ENCODE measurements around the gene SGPL1. TPM values are rescaled to one million over a fixed set of nuclear protein-coding genes. Genes with fewer than 3 reads are reported as not detected.

The SGPL1 gene
- total RNA-seq, 2 experiments from 2014 or later: 65.6 to 67.0 TPM

DNA sequence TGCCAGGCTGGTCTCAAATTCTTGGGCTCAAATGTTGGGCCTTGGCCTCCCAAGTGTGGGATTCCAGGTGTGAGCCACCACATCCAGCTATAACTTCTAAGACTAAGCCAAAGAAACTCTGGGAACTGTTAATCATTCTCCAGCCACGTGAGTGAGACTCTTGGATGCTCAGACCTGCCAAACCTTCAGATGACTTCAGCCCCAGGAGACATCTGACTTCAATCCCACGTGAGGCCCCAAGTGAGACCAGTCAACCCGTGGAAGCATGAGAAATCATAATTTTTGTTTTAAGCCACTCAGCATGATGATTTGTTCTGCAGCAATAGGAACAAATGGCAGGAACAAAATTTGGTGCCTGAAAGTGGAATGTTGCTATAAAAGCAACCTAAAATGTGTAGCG, 76.9 kb downstream of the SGPL1 start:
- H3K4me3 Mint-ChIP-seq: no peak overlapping the region
- no peaks in the 10 kb centered on the region for H3K9me3 Mint-ChIP-seq
- no peaks in the 10 kb centered on the region for H3K36me3 Mint-ChIP-seq
- H3K4me1 Mint-ChIP-seq (ENCODE audit: low read depth): peaks cover 6% of the 10 kb centered on the region
- no peak overlapping the region for H3K27ac Mint-ChIP-seq
- no peak for DNase-seq
- intact Hi-C loops (cut with micrococcal nuclease): no loop called here
- ChIA-PET POLR2A (no interaction called here), CTCF (no interaction called here)
- H3K27me3 Mint-ChIP-seq: no peaks in the 10 kb centered on the region

DNA sequence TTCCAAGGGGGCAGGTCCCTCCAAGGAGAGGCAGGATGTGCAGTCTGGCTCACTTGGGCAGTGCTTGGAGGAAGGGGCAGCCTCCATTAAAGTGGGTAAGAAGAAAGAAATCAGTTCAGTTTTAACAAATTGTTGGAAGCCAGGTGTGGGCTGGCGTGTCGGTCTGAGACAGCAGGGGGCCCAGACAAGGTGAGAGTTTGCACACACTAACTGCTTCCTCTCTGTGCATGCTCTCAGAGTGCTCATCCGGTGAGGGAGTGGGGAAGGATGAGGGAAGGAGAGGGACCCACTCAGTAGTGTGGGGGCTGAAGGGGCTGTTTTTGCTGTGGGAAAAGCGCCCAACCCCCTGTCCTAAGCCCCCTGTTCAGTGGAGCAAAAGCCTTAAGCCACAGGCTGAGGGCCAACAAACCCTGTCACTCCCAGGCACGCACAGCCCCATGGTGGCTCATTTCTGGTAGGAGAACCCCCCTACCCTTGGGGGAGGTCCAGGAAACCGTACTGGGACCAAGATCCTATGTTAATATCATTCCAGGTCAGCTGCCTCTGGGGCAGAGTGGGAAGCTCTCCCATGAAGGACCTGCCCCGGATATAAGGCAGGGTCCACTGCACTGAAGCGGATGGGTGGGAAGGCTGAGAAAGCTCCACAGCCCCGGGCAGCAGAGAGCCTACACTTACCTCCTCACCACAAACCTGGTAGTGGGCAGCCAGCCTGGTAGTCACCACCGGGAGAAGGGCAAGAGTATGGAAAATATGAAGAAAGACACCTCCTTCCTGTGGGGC, 77.7 kb downstream of the SGPL1 start:
- intact Hi-C loops (cut with micrococcal nuclease): no loop called here
- ChIA-PET POLR2A (no interaction called here), CTCF (interaction anchor here (1.3 to 1.9 kb wide), 2 partner anchors 10 to 13 kb away, joined by 4 to 5 read pairs; no protein-coding TSS in a partner anchor)
- no peaks in the 10 kb centered on the region for H3K27me3 Mint-ChIP-seq
- H3K4me1 Mint-ChIP-seq (ENCODE audit: low read depth): peaks cover 5% of the 10 kb centered on the region
- no peak for DNase-seq
- H3K9me3 Mint-ChIP-seq: no peaks in the 10 kb centered on the region
- no peaks in the 10 kb centered on the region for H3K36me3 Mint-ChIP-seq
- H3K27ac Mint-ChIP-seq: no peak overlapping the region
- H3K4me3 Mint-ChIP-seq: no peak overlapping the region

DNA sequence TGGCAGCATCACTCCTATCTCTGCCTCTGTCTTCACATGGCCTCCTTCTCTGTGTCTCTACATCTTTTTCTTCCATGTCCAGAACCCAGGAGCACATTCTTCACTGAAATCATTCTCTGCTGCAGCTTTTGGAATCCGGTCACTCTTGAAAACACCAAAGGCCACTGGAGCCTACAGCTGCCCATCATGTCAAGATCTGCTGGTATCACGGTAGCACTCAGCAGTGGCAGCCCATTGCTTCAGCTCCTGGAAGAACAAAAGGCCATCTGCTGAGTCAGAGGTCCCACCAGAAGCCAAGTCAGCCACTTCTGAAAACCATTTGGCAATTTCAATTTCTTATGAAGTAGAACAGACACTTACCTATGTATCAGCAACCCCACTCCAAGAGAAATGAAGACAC, 78.7 kb downstream of the SGPL1 start:
- Mint-ChIP-seq H3K9me3 (no peaks in the 10 kb centered on the region), H3K4me1 (ENCODE audit: low read depth) (peaks cover under 1% of the 10 kb centered on the region), H3K27me3 (no peaks in the 10 kb centered on the region), H3K27ac (no peak overlapping the region), H3K36me3 (no peaks in the 10 kb centered on the region), H3K4me3 (no peak overlapping the region)
- CTCF ChIA-PET: interaction anchor here (1.3 to 1.9 kb wide), 2 partner anchors 9 to 14 kb away, joined by 4 to 5 read pairs; no protein-coding TSS in a partner anchor
- POLR2A ChIA-PET: no interaction called here
- no peak for DNase-seq
- intact Hi-C loops (cut with micrococcal nuclease): no loop called here

DNA sequence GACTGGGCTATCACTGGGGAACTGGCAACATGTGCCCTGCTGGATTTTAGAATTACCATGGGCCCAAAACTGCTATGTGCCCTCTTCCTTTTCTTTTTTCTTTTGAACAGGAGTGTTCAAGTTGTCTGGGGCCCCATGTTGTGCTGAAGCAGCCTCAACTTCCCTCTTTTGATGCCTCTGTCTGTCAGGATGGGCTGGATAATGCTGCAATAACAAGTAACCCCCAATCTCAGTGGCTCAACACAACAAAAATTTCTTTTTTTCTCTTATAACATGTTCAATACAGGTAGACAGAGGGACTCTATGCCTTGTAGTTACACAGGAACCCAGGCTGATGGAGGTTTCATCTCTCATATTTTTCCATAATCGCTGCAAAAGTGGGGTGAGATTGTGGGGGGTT, 80.8 kb downstream of the SGPL1 start:
- Mint-ChIP-seq H3K36me3 (no peaks in the 10 kb centered on the region), H3K27me3 (no peaks in the 10 kb centered on the region), H3K4me1 (ENCODE audit: low read depth) (no peaks in the 10 kb centered on the region), H3K4me3 (no peak overlapping the region), H3K27ac (no peak overlapping the region), H3K9me3 (no peaks in the 10 kb centered on the region)
- ChIA-PET POLR2A (no interaction called here), CTCF (no interaction called here)
- DNase-seq: no peak
- intact Hi-C loops (cut with micrococcal nuclease): no loop called here

DNA sequence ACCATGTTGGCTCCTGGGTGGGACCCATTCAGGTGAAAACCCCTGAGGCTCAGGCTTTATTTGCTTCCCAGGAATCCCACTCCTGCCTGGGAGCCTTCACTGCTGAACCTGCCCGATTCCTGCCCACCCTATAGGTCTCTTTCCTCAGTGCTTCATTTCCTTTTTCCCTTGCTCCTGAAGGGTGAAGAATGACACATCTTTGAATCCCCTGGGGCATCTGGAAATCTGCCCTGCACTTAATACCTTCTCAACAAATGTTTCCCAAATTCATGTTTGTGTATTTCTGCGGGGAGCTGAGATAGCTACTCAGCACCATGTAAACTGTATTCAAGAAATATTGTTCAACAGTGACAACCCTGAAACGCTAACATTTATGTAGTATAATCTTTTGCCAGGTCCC, 82.9 kb downstream of the SGPL1 start:
- H3K4me3 Mint-ChIP-seq: no peak overlapping the region
- no peak overlapping the region for H3K27ac Mint-ChIP-seq
- no peaks in the 10 kb centered on the region for H3K27me3 Mint-ChIP-seq
- intact Hi-C loops (cut with micrococcal nuclease): no loop called here
- no peaks in the 10 kb centered on the region for H3K36me3 Mint-ChIP-seq
- ChIA-PET CTCF (interaction anchor here (2.6 kb wide), 1 partner anchor 386 kb away, joined by 8 read pairs; no protein-coding TSS in a partner anchor), POLR2A (no interaction called here)
- no peaks in the 10 kb centered on the region for H3K4me1 Mint-ChIP-seq (ENCODE audit: low read depth)
- DNase-seq: no peak
- H3K9me3 Mint-ChIP-seq: no peaks in the 10 kb centered on the region

DNA sequence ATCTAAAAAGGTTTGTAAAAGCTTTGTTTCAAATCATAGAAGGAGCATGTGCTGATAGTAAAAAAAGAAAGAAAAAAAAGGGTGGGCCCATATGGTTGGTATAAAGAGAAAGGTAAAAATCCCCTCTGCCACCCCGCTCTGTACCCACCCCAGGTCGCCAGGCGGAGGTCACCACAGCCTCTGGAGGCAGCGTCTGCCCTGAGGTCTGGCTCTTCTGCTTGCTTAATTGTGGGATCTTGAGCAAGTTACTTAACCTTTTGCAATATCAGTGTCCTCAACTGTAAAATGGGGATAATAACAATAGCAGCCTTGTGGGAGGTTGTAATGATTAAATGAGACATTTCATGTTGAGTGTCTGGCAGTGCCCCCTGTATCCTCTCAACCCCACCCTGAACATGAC, 83.3 kb downstream of the SGPL1 start:
- Mint-ChIP-seq H3K4me3 (no peak overlapping the region), H3K9me3 (no peaks in the 10 kb centered on the region), H3K4me1 (ENCODE audit: low read depth) (no peaks in the 10 kb centered on the region), H3K36me3 (no peaks in the 10 kb centered on the region), H3K27ac (no peak overlapping the region), H3K27me3 (no peaks in the 10 kb centered on the region)
- ChIA-PET CTCF (interaction anchor here (2.6 kb wide), 1 partner anchor 385 kb away, joined by 8 read pairs; no protein-coding TSS in a partner anchor), POLR2A (no interaction called here)
- DNase-seq: no peak
- intact Hi-C loops (cut with micrococcal nuclease): no loop called here

DNA sequence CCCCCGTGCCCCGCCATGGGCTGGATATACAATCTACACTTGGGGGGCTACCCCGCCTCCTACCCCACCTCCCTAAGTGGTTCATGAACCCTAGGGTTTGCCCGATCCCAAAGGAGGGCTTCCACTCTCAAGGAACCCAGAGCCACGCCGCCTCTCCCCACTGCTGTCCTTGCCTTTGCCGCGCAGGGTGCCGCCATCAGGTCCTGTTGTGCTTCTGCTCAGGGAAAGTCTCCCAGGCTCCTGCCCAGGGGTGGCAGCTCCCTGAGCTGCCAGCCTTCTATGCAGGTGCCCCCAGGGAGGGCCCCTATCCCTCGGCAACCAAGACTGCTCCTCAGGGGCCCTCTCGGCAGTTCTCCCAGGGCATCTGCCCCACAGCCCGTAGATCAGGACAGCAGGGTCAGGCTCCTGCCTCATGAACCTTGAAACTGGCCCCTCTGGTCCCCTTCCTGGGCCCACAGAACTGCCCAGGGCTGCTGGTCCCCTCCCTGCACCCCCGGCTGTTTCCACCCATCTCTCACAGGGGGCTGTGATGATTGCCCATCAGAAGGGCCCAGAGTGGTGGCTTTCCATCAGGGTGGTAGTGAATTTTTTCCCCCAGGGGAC, 85.6 kb downstream of the SGPL1 start:
- ChIA-PET POLR2A (no interaction called here), CTCF (interaction anchor here (2.6 kb wide), 1 partner anchor 383 kb away, joined by 8 read pairs; no protein-coding TSS in a partner anchor)
- H3K36me3 Mint-ChIP-seq: no peaks in the 10 kb centered on the region
- no peaks in the 10 kb centered on the region for H3K4me1 Mint-ChIP-seq (ENCODE audit: low read depth)
- H3K27me3 Mint-ChIP-seq: no peaks in the 10 kb centered on the region
- H3K4me3 Mint-ChIP-seq: no peak overlapping the region
- peak; percentile 3 for DNase-seq
- intact Hi-C loops (cut with micrococcal nuclease): no loop called here
- H3K9me3 Mint-ChIP-seq: no peaks in the 10 kb centered on the region
- H3K27ac Mint-ChIP-seq: no peak overlapping the region

DNA sequence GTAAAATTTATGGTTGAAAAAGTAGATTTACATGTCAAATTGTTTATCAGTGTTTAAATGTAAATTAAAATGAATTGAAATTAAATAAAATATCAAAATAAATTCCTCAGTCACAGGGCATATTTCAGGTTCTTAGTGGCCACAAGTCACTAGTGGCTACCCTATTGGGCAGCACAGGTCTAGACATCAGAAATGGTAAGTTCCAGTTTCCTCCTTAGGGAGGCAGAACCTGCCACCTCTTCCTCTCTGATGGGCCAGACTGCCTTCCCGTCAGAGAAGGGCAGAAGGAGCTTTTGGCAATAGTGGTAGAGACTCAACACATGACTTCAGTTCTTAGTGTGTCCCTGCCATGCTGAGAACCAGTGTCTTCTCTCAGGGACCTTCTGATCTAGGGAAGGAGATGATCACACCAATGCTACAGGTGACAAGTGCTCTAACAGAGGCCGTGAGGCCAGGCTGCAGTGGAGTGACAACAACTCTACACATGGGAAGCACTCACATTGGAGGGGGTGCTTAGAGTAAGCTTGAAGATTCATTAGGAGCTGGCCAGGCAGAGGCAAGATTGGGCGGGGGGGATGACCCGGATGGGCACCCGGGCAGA, 87.0 kb downstream of the SGPL1 start:
- H3K36me3 Mint-ChIP-seq: no peaks in the 10 kb centered on the region
- DNase-seq: no peak
- CTCF ChIA-PET: interaction anchor here (0.6 to 2.3 kb wide), 9 partner anchors 8 to 387 kb away, joined by 3 to 5 read pairs (median 3); no protein-coding TSS in a partner anchor
- no peaks in the 10 kb centered on the region for H3K4me1 Mint-ChIP-seq (ENCODE audit: low read depth)
- POLR2A ChIA-PET: no interaction called here
- H3K27ac Mint-ChIP-seq: no peak overlapping the region
- H3K9me3 Mint-ChIP-seq: no peaks in the 10 kb centered on the region
- intact Hi-C loops (cut with micrococcal nuclease): no loop called here
- H3K4me3 Mint-ChIP-seq: no peak overlapping the region
- no peaks in the 10 kb centered on the region for H3K27me3 Mint-ChIP-seq

DNA sequence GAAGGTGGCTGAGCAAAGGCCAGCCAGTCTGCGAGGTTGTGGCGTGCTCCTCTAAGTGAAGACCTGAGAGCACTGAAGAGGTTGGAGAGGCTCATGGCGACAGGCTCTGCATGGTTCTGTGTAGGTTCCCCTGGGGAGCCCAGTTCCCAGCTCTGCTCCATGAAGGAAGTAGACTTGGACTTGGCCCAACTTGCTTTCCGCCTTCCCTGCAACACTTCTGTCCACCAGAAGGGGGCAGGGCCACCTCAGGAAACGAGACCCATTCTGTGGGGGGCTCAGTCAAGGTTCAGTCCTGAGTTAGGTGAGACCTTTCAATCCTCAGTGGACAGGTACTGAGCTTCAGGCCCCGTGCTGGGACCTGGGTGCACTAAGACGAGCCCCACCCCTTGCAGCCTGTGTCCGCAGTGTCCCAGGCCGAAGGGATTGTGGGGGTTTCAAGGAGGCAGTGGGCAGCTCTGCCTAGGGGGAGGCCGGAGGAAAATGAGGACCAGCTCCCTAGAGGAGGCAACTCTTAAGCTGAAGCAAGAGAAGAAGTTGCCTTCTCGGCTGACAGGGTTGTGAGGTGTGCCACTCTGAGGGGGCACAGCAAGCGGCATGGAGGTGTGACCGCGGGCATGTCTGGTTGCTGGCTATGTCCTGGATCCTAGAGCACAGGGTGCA, 87.6 kb downstream of the SGPL1 start:
- Mint-ChIP-seq H3K27me3 (no peaks in the 10 kb centered on the region), H3K4me3 (no peak overlapping the region), H3K9me3 (no peaks in the 10 kb centered on the region), H3K27ac (no peak overlapping the region), H3K36me3 (no peaks in the 10 kb centered on the region), H3K4me1 (ENCODE audit: low read depth) (no peaks in the 10 kb centered on the region)
- POLR2A ChIA-PET: no interaction called here
- DNase-seq: peak; percentile 36
- intact Hi-C loops (cut with micrococcal nuclease): no loop called here
- CTCF ChIA-PET: interaction anchor here (0.6 to 2.3 kb wide), 9 partner anchors 9 to 386 kb away, joined by 3 to 5 read pairs (median 3); no protein-coding TSS in a partner anchor

DNA sequence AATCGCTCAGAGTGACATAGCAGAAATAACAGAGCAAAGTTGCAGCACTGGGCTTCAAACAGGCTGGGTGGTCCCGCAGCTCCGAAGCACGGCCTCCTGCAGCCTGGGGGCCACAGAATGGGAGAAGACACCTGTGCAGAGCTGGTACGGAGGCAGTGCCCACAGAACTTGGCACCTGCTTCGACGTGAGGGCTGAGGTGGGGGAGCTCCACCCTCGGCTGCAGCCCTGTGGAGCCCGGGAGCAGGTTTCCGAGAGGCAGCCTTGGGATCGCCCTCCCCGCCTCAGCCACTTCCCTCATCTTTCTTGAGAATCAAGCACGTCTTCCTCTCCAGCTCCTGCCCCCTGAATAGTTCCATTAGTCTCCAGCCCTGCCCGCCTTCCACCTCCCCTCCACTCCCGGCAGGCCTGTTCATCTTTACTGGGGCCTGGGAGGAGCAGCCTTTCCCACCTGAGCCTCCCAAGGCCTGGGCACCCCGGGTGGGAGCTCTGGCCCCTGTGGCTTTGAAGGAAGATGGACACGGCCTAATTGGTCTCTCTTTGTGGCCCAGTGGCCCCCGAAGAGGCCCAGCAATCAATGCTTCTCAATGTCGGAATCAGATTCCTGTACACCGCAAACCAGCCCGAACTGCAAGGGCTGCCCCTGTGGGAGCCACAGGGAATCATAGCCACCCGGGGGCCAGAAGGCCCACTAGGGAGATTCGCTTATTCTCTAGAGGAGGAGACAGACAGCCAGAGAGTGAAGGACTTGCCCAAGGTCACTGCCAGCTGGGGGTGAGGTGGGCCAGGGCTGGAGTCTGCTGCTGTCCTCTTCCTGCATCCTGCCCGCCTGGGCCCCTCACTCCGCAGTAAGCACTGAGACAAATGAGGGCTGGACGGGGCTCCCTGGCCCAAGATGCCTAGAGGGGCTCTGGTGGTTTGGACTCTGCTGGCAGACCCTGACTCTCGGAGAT, 89.6 kb downstream of the SGPL1 start:
- DNase-seq: no peak
- intact Hi-C loops (cut with micrococcal nuclease): no loop called here

DNA sequence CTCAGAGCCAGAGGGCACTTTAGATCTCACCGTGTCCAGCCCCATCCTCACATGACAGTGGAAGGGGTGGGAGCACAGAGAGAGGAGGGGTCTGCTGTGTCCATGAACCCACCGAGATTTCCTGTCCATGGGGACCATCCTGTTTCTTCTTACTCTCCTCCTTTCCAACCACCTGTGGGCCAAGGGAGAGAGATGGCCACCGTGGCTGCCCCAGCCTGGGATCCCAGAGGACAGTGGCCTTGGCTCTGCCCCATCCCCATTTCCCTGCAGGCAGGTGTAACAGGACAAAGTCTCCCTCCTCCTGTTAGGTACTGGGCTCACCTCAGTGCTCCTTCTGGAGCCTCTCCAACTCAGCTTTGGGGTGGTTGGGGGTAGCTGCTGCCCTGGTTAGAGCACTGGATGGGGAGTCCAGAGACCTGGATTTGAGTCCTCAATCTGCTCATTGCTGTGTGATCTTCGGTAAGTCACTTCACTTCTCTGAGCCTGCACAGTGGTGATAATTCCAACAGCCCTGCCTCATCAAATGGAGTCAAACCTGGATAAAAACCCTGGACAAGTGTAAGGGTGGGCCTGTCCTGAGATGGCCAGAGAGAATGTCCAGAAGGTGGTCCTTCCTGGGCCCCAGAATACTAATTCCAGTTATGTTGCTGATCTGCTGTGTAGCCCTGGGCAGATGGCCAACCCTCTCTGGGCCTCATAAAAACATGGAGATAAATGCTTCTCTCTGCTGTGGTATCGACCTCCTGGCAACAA, 90.5 kb downstream of the SGPL1 start:
- H3K27me3 Mint-ChIP-seq: no peaks in the 10 kb centered on the region
- no peak overlapping the region for H3K4me3 Mint-ChIP-seq
- no peak overlapping the region for H3K27ac Mint-ChIP-seq
- no peak for DNase-seq
- H3K4me1 Mint-ChIP-seq (ENCODE audit: low read depth): no peaks in the 10 kb centered on the region
- intact Hi-C loops (cut with micrococcal nuclease): no loop called here
- H3K9me3 Mint-ChIP-seq: no peaks in the 10 kb centered on the region
- POLR2A ChIA-PET: no interaction called here
- no peaks in the 10 kb centered on the region for H3K36me3 Mint-ChIP-seq
- CTCF ChIA-PET: interaction anchor here (1.3 kb wide), 1 partner anchor 19 kb away, joined by 4 read pairs; no protein-coding TSS in a partner anchor

More for the DNA sequence above, 89.6 kb downstream of the SGPL1 start:
- H3K27me3 Mint-ChIP-seq: no peaks in the 10 kb centered on the region
- H3K27ac Mint-ChIP-seq: no peak overlapping the region
- ChIA-PET POLR2A (no interaction called here), CTCF (interaction anchor here (0.9 kb wide), 1 partner anchor 159 kb away, joined by 3 read pairs; no protein-coding TSS in a partner anchor)
- no peak overlapping the region for H3K4me3 Mint-ChIP-seq
- no peaks in the 10 kb centered on the region for H3K9me3 Mint-ChIP-seq
- H3K4me1 Mint-ChIP-seq (ENCODE audit: low read depth): no peaks in the 10 kb centered on the region
- H3K36me3 Mint-ChIP-seq: no peaks in the 10 kb centered on the region

All from activated CD4-positive, alpha-beta memory T cell treated with anti-CD3 and anti-CD28 coated beads for 36 hours (primary cell).